ENCODE results near the gene FSHB.
"Not testable (repeated sequence)": the region's sequence is repeated elsewhere in the genome, so short reads cannot be mapped to it uniquely, and the experiment has no call there.

Gene FSHB

GRCh38 chr11:30260813-30261212, 30.0 kb downstream of the FSHB start:
- Histone ChIP-seq H3K9ac (ENCODE audit: low read length in 5 of 5) (no peak overlapping the region), H3K27ac (ENCODE audit: low read depth, low read length) (no peak overlapping the region), H3K27me3 (ENCODE audit: control insufficient read depth in 5 of 5, insufficient read depth in 4 of 5, low read length in 5 of 5) (no peaks in the 10 kb centered on the region), H3K4me1 (ENCODE audit: control insufficient read depth in 5 of 5, insufficient read depth in 5 of 5, low read length in 5 of 5) (no peaks in the 10 kb centered on the region), H3K36me3 (ENCODE audit: control insufficient read depth in 5 of 5, insufficient read depth in 5 of 5, low read length in 5 of 5) (no peaks in the 10 kb centered on the region), H3K9me3 (ENCODE audit: control insufficient read depth in 5 of 5, low read length in 5 of 5) (no peaks in the 10 kb centered on the region), H3K4me3 (ENCODE audit: low read depth in 1 of 5, low read length in 5 of 5) (no peak overlapping the region)

DNA sequence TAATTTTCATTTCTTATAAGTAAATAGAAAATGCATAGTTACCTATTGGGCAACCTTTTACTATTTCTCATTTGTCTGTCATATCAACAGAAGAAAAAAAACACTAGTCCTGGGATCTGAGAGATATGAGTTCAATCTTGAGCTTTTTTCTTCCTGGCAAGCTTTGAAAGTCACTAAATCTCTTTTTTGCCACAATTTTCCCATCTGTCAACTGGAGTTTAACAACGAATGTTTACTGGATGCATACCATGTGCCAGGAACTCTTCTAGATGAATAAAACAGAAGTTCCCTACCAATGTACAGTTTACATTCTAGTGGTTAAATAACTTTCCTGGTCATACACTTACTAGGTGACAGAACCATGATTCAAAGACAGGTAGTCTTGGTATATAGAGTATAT, 31.0 kb downstream of the FSHB start:
- H3K27me3 ChIP-seq (ENCODE audit: control insufficient read depth in 5 of 5, insufficient read depth in 4 of 5, low read length in 5 of 5) = no peaks in the 10 kb centered on the region
- no peaks in the 10 kb centered on the region for H3K36me3 ChIP-seq (ENCODE audit: control insufficient read depth in 5 of 5, insufficient read depth in 5 of 5, low read length in 5 of 5)
- H3K9me3 ChIP-seq (ENCODE audit: control insufficient read depth in 5 of 5, low read length in 5 of 5) = no peaks in the 10 kb centered on the region
- H3K4me1 ChIP-seq (ENCODE audit: control insufficient read depth in 5 of 5, insufficient read depth in 5 of 5, low read length in 5 of 5) = no peaks in the 10 kb centered on the region
- H3K27ac ChIP-seq (ENCODE audit: low read depth, low read length) = no peak overlapping the region
- no peak overlapping the region for H3K4me3 ChIP-seq (ENCODE audit: low read depth in 1 of 5, low read length in 5 of 5)
- no peak overlapping the region for H3K9ac ChIP-seq (ENCODE audit: low read length in 5 of 5)

DNA sequence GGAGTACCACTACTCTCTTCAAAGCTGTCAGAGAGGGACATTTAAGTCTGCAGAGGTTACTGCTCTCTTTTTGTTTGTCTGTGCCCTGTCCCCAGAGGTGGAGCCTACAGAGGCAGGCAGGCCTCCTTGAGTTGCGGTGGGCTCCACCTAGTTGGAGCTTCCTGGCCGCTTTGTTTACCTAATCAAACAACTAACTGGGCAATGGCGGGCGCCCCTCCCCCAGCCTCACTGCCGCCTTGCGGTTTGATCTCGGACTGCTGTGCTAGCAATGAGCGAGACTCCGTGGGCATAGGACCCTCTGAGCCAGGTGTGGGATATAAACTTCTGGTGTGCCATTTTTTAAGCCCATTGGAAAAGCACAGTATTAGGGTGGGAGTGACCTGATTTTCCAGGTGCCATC, 37.8 kb downstream of the FSHB start:
- not testable (repeated sequence) for H3K27me3 ChIP-seq (ENCODE audit: control insufficient read depth in 5 of 5, insufficient read depth in 4 of 5, low read length in 5 of 5); H3K4me1 ChIP-seq (ENCODE audit: control insufficient read depth in 5 of 5, insufficient read depth in 5 of 5, low read length in 5 of 5); H3K9me3 ChIP-seq (ENCODE audit: control insufficient read depth in 5 of 5, low read length in 5 of 5); H3K27ac ChIP-seq (ENCODE audit: low read depth, low read length); H3K9ac ChIP-seq (ENCODE audit: low read length in 5 of 5); H3K36me3 ChIP-seq (ENCODE audit: control insufficient read depth in 5 of 5, insufficient read depth in 5 of 5, low read length in 5 of 5); H3K4me3 ChIP-seq (ENCODE audit: low read depth in 1 of 5, low read length in 5 of 5)

GRCh38 chr11:30270671-30271070, 39.9 kb downstream of the FSHB start:
- no peaks in the 10 kb centered on the region for H3K4me1 ChIP-seq (ENCODE audit: control insufficient read depth in 5 of 5, insufficient read depth in 5 of 5, low read length in 5 of 5)
- peaks cover 0 to 4% (median 0%) of the 10 kb centered on the region in 5 donors for H3K27me3 ChIP-seq (ENCODE audit: control insufficient read depth in 5 of 5, insufficient read depth in 4 of 5, low read length in 5 of 5)
- no peak overlapping the region for H3K4me3 ChIP-seq (ENCODE audit: low read depth in 1 of 5, low read length in 5 of 5)
- no peak overlapping the region for H3K9ac ChIP-seq (ENCODE audit: low read length in 5 of 5)
- H3K36me3 ChIP-seq (ENCODE audit: control insufficient read depth in 5 of 5, insufficient read depth in 5 of 5, low read length in 5 of 5) = no peaks in the 10 kb centered on the region
- no peaks in the 10 kb centered on the region for H3K9me3 ChIP-seq (ENCODE audit: control insufficient read depth in 5 of 5, low read length in 5 of 5)
- no peak overlapping the region for H3K27ac ChIP-seq (ENCODE audit: low read depth, low read length)

DNA sequence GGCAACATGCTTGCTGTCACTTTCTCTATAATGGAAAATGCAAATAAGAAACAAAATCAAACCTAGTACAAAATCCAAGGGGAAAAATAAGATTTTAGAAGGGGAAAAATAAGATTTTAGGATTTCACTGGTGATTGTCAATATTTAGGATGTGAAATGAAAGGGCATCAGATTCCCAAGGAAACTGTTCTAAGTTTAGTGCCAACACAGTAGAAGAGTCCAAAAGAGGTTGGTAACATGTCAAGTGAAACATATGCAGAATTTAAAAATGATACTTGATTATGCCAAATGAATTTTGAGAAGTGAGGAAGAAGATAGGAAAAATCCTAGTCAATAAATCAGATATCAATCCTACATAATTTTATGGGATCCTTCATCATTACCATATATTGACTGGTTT, 46.4 kb downstream of the FSHB start:
- no peaks in the 10 kb centered on the region for H3K4me1 ChIP-seq (ENCODE audit: control insufficient read depth in 5 of 5, insufficient read depth in 5 of 5, low read length in 5 of 5)
- no peaks in the 10 kb centered on the region for H3K9me3 ChIP-seq (ENCODE audit: control insufficient read depth in 5 of 5, low read length in 5 of 5)
- H3K4me3 ChIP-seq (ENCODE audit: low read depth in 1 of 5, low read length in 5 of 5) = no peak overlapping the region
- no peak overlapping the region for H3K27ac ChIP-seq (ENCODE audit: low read depth, low read length)
- no peak overlapping the region for H3K9ac ChIP-seq (ENCODE audit: low read length in 5 of 5)
- peaks cover 0 to 4% (median 0%) of the 10 kb centered on the region in 5 donors for H3K27me3 ChIP-seq (ENCODE audit: control insufficient read depth in 5 of 5, insufficient read depth in 4 of 5, low read length in 5 of 5)
- H3K36me3 ChIP-seq (ENCODE audit: control insufficient read depth in 5 of 5, insufficient read depth in 5 of 5, low read length in 5 of 5) = no peaks in the 10 kb centered on the region

- Histone ChIP-seq H3K4me1 (ENCODE audit: control insufficient read depth in 5 of 5, insufficient read depth in 5 of 5, low read length in 5 of 5) (no peaks in the 10 kb centered on the region), H3K27ac (ENCODE audit: low read depth, low read length) (no peak overlapping the region), H3K4me3 (ENCODE audit: low read depth in 1 of 5, low read length in 5 of 5) (no peak overlapping the region), H3K36me3 (ENCODE audit: control insufficient read depth in 5 of 5, insufficient read depth in 5 of 5, low read length in 5 of 5) (no peaks in the 10 kb centered on the region), H3K27me3 (ENCODE audit: control insufficient read depth in 5 of 5, insufficient read depth in 4 of 5, low read length in 5 of 5) (peaks cover 0 to 3% (median 0%) of the 10 kb centered on the region in 5 donors), H3K9me3 (ENCODE audit: control insufficient read depth in 5 of 5, low read length in 5 of 5) (no peaks in the 10 kb centered on the region), H3K9ac (ENCODE audit: low read length in 5 of 5) (no peak overlapping the region)
These were observed 49.0 kb downstream of the FSHB start for GRCh38 chr11:30279796-30280195.

DNA sequence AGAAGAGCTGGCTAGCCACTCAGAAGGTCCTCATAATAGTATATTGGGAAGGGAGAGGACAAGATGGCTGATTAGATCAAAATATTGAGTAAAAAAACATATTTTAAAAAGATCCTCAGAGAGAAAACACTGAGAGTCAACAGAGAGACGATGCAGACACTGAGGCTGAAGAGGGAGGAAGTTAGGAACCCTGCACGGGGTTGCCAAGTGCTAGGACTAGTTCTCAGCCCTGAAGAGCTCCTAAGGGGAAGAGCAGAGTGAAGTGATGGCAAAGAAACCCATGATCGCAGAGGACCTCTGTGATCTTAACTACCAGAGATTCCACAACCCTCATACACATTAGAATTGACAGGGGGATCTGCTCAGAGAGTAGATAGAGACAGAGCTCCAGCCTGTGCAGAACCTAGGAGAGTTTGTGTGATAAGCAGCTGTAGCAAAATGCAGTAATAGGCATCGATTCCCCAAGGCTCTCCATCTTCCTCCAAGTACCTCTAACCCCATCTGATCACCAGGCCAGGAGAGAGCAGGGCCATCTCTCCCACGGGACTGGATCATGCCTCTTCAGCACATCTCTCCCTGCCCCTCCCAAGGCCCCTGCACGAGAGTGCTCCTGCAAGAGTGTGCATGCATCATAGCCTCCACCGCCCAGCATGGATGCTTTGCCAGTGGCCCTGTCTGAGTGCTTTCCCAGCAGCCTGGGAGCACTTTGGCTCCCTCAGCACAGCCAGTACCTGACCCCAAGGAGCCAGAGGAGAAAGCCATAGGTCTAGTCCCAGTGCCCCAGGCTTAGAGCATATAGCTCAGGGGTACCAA, 50.9 kb downstream of the FSHB start:
- Histone ChIP-seq H3K27me3 (ENCODE audit: control insufficient read depth in 5 of 5, insufficient read depth in 4 of 5, low read length in 5 of 5) (peaks cover 0 to 3% (median 0%) of the 10 kb centered on the region in 5 donors), H3K27ac (ENCODE audit: low read depth, low read length) (no peak overlapping the region), H3K4me1 (ENCODE audit: control insufficient read depth in 5 of 5, insufficient read depth in 5 of 5, low read length in 5 of 5) (no peaks in the 10 kb centered on the region), H3K9ac (ENCODE audit: low read length in 5 of 5) (no peak overlapping the region), H3K4me3 (ENCODE audit: low read depth in 1 of 5, low read length in 5 of 5) (no peak overlapping the region), H3K36me3 (ENCODE audit: control insufficient read depth in 5 of 5, insufficient read depth in 5 of 5, low read length in 5 of 5) (no peaks in the 10 kb centered on the region), H3K9me3 (ENCODE audit: control insufficient read depth in 5 of 5, low read length in 5 of 5) (no peaks in the 10 kb centered on the region)

GRCh38 chr11:30282289-30282631, 51.4 kb downstream of the FSHB start:
- no peak overlapping the region for H3K9ac ChIP-seq (ENCODE audit: low read length in 5 of 5)
- no peak overlapping the region for H3K27ac ChIP-seq (ENCODE audit: low read depth, low read length)
- H3K4me1 ChIP-seq (ENCODE audit: control insufficient read depth in 5 of 5, insufficient read depth in 5 of 5, low read length in 5 of 5) = no peaks in the 10 kb centered on the region
- no peaks in the 10 kb centered on the region for H3K9me3 ChIP-seq (ENCODE audit: control insufficient read depth in 5 of 5, low read length in 5 of 5)
- no peaks in the 10 kb centered on the region for H3K36me3 ChIP-seq (ENCODE audit: control insufficient read depth in 5 of 5, insufficient read depth in 5 of 5, low read length in 5 of 5)
- H3K27me3 ChIP-seq (ENCODE audit: control insufficient read depth in 5 of 5, insufficient read depth in 4 of 5, low read length in 5 of 5) = peaks cover 0 to 3% (median 0%) of the 10 kb centered on the region in 5 donors
- H3K4me3 ChIP-seq (ENCODE audit: low read depth in 1 of 5, low read length in 5 of 5) = no peak overlapping the region
